ENCODE measurements around the gene RAET1G. TPM values are rescaled to one million over a fixed set of nuclear protein-coding genes. Genes with fewer than 3 reads are reported as not detected.
"Not testable (repeated sequence)": the region's sequence is repeated elsewhere in the genome, so short reads cannot be mapped to it uniquely, and the experiment has no call there.

RAET1G gene
- total and polyA plus RNA-seq, 11 donors, result 0.22 to 1.9 (median 0.25) TPM; not detected in 8

- H3K9me3 ChIP-seq; intact Hi-C loops (cut with DNase I); DNase-seq; H3K4me3 ChIP-seq; H3K36me3 ChIP-seq; ATAC-seq; H3K27ac ChIP-seq; H3K4me1 ChIP-seq: not testable (repeated sequence)
- WGBS, 4 donors, result 28 to 42% (median 40%) methylated on average over 2 of the region's 2 CpGs
- H3K27me3 ChIP-seq, result peaks cover 9 to 86% (median 68%) of the 10 kb centered on the region in 9 donors
These were observed 30.5 kb upstream of the RAET1G start for GRCh38 chr6:149953390-149953789.

- no peaks in the 10 kb centered on the region for H3K9me3 ChIP-seq
- intact Hi-C loops (cut with DNase I), result no loop called here
- no peak overlapping the region for H3K4me3 ChIP-seq
- DNase-seq (no peak), ATAC-seq (no peak)
- WGBS, 4 donors, result 71 to 82% (median 77%) methylated on average over 3 of the region's 3 CpGs
- H3K36me3 ChIP-seq, result no peaks in the 10 kb centered on the region
- no peak overlapping the region for H3K27ac ChIP-seq
- TF ChIP-seq CTCF (IDR thresholded peaks at IDR 0.05) (no peak), POLR2A (IDR thresholded peaks at IDR 0.05) (no peak)
- peaks cover 4 to 81% (median 56%) of the 10 kb centered on the region in 9 donors for H3K27me3 ChIP-seq
- H3K4me1 ChIP-seq, result peaks cover 0 to 3% (median 0%) of the 10 kb centered on the region in 12 donors
These were observed 28.7 kb upstream of the RAET1G start for GRCh38 chr6:149951626-149952025.

- peaks cover 0 to 3% (median 0%) of the 10 kb centered on the region in 12 donors for H3K4me1 ChIP-seq
- TF ChIP-seq POLR2A (IDR thresholded peaks at IDR 0.05) (no peak), CTCF (IDR thresholded peaks at IDR 0.05) (no peak)
- H3K9me3 ChIP-seq, result no peaks in the 10 kb centered on the region
- DNase-seq (no peak), ATAC-seq (no peak)
- no peak overlapping the region for H3K4me3 ChIP-seq
- no peak overlapping the region for H3K27ac ChIP-seq
- no peaks in the 10 kb centered on the region for H3K36me3 ChIP-seq
- WGBS, 4 donors, result 78 to 80% (median 78%) methylated on average over 9 of the region's 9 CpGs
- H3K27me3 ChIP-seq, result peaks cover 2 to 75% (median 53%) of the 10 kb centered on the region in 9 donors
- intact Hi-C loops (cut with DNase I), result no loop called here
These were observed 28.2 kb upstream of the RAET1G start for GRCh38 chr6:149951096-149951495.

- 37 to 48% (median 41%) methylated on average over 7 to 8 of the region's 8 CpGs for WGBS, 4 donors
- peaks cover 0 to 3% (median 0%) of the 10 kb centered on the region in 12 donors for H3K4me1 ChIP-seq
- H3K4me3 ChIP-seq, result no peak overlapping the region
- ATAC-seq, result no peak
- peaks cover 0 to 69% (median 46%) of the 10 kb centered on the region in 9 donors for H3K27me3 ChIP-seq
- DNase-seq, result no peak
- H3K27ac ChIP-seq, result no peak overlapping the region
- intact Hi-C loops (cut with DNase I), result no loop called here
- no peaks in the 10 kb centered on the region for H3K36me3 ChIP-seq
- TF ChIP-seq CTCF (IDR thresholded peaks at IDR 0.05), result no peak
- no peak for TF ChIP-seq POLR2A (IDR thresholded peaks at IDR 0.05)
- H3K9me3 ChIP-seq, result no peaks in the 10 kb centered on the region
These were observed 27.5 kb upstream of the RAET1G start for GRCh38 chr6:149950423-149950822.

GRCh38 chr6:149948616-149949015, 25.7 kb upstream of the RAET1G start:
- peaks cover 0 to 53% (median 32%) of the 10 kb centered on the region in 9 donors for H3K27me3 ChIP-seq
- intact Hi-C loops (cut with DNase I), result no loop called here
- WGBS, 4 donors, result 80 to 88% (median 82%) methylated on average over 5 of the region's 5 CpGs
- no peaks in the 10 kb centered on the region for H3K4me1 ChIP-seq
- H3K4me3 ChIP-seq, result no peak overlapping the region
- H3K36me3 ChIP-seq, result no peaks in the 10 kb centered on the region
- ATAC-seq (no peak), DNase-seq (no peak)
- no peaks in the 10 kb centered on the region for H3K9me3 ChIP-seq
- H3K27ac ChIP-seq, result no peak overlapping the region
- no peak for TF ChIP-seq CTCF (IDR thresholded peaks at IDR 0.05)
- TF ChIP-seq POLR2A (IDR thresholded peaks at IDR 0.05), result no peak
